Kidney (tissue), 14 donors: ENCODE measurements around the gene FTCDNL1. TPM values are rescaled to one million over a fixed set of nuclear protein-coding genes. Genes with fewer than 3 reads are reported as not detected.

Source experiments
- DNase-seq, 5 donors: peaks; one replicate each; pipeline ENCODE4 v3.0.0-alpha.2; 2013 to 2020
- FAIRE-seq: peaks from 2 replicates; lab custom pipeline; 2012; peaks lifted over from hg19 to GRCh38; lab: Jason Lieb, UNC
- H3K27ac ChIP-seq, 2 donors: one replicate each; pipeline ENCODE4 v1.7.0; 2013; ENCODE audit warnings: low read depth in 2 of 2, low read length in 2 of 2, inconsistent platforms in 1 of 2
- H3K27me3 ChIP-seq: one replicate; pipeline ENCODE4 v1.7.1; 2013; ENCODE audit warnings: low read length, inconsistent platforms; ENCODE audit not compliant: control insufficient read depth, insufficient read depth
- H3K36me3 ChIP-seq, 3 donors: one replicate each; pipeline versions ENCODE4 v1.7.0 to v1.7.1; 2013; ENCODE audit warnings: low read length in 3 of 3, control low read depth in 1 of 3, inconsistent platforms in 1 of 3; ENCODE audit not compliant: insufficient read depth in 3 of 3, control insufficient read depth in 2 of 3
- H3K4me1 ChIP-seq, 3 donors: one replicate each; pipeline versions ENCODE4 v1.7.0 to v1.7.1; 2013; ENCODE audit warnings: low read length in 3 of 3, inconsistent platforms in 1 of 3, low read depth in 1 of 3; ENCODE audit not compliant: control insufficient read depth in 2 of 3, insufficient read depth in 2 of 3
- H3K4me3 ChIP-seq, 3 donors: one replicate each; pipeline versions ENCODE4 v1.7.0 to v1.8.1; 2013; ENCODE audit warnings: low read length in 3 of 3, control low read depth in 1 of 3, inconsistent platforms in 1 of 3
- H3K9ac ChIP-seq, 3 donors: one replicate each; pipeline versions ENCODE4 v1.7.0 to v1.7.1; 2013; ENCODE audit warnings: low read length in 3 of 3, control low read depth in 1 of 3, inconsistent platforms in 1 of 3
- H3K9me3 ChIP-seq, 3 donors: one replicate each; pipeline versions ENCODE4 v1.7.0 to v1.7.1; 2013; ENCODE audit warnings: low read length in 3 of 3, control low read depth in 1 of 3, inconsistent platforms in 1 of 3; ENCODE audit not compliant: control insufficient read depth in 2 of 3, insufficient read depth in 1 of 3
- intact Hi-C: fragments of 100-400 bp; cut with DNase I; formaldehyde crosslinking; loops from one replicate; pipeline ENCODE4 v1.11.1; 2022
- polyA plus RNA-seq: library from polyadenylated mRNA; stranded (reverse); fragments of 350-450 nt; fragmentation: Illumina TruSeq; extraction: RNeasy Lipid Tissue Mini Kit (QIAGEN cat#74804); gene quantifications from one replicate; pipeline ENCODE4 v1.2.3, GENCODE V29; 2014; ENCODE audit warnings: low read depth, low replicate concordance; ENCODE audit not compliant: insufficient read depth
- total RNA-seq: library from RNA; stranded (reverse); fragmentation: NEBNext Ultra II Directional; extraction: Animal tissue kit (Norgen Biotek cat#: 25700); gene quantifications from one replicate; pipeline ENCODE4 v1.2.1, GENCODE V29; 2021
- TF ChIP-seq, protein P1 (sequence below): IDR thresholded peaks from 3 replicates; pipeline ENCODE4 v1.5.1; 2012; ENCODE audit warnings: mild to moderate bottlenecking, moderate library complexity, borderline replicate concordance; ENCODE audit not compliant: insufficient read depth; ENCODE audit errors: extremely low read depth
- donor health status: control.
- donor health status: control.
- donor health status: control.
- donor health status: control.
- donor health status: control.
- donor health status: DM: yes; HTN: yes; CAD: no.
- donor health status: Normal renal cell carcinoma (clear cell type).

The FTCDNL1 gene
- total and polyA plus RNA-seq, 2 donors from 2014 or later, result 3.4 to 4.1 TPM

DNA sequence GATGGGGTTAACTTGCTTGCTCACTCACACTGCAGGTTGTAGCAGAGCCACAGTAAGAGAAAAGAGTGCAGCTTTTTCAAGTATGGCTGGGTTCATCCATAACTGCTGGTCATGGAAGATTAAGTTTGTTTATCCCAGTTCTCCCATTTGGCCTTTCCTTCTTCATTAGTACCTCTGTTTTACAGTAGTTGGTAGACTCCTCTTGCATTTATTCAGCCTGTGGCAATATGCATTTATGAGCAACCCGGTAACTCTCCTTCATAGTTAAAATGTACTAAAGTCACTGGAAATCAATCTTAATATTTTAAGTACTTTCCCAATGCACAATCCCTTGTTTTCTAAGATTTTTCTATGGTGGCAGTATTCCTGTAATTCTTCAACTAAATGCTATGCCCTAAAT is 14.0 kb downstream of the FTCDNL1 start:
- intact Hi-C loops, result no loop called here
- FAIRE-seq, result no peak
- Histone ChIP-seq H3K4me3 (no peak overlapping the region), H3K36me3 (peaks cover 0 to 2% (median 0%) of the 10 kb centered on the region in 3 donors), H3K9me3 (no peaks in the 10 kb centered on the region), H3K27me3 (no peaks in the 10 kb centered on the region), H3K9ac (no peak overlapping the region), H3K4me1 (no peaks in the 10 kb centered on the region), H3K27ac (no peak overlapping the region)
- peak in 1 of 5 donors; percentile 11 for DNase-seq
- TF ChIP-seq, protein P1, sequence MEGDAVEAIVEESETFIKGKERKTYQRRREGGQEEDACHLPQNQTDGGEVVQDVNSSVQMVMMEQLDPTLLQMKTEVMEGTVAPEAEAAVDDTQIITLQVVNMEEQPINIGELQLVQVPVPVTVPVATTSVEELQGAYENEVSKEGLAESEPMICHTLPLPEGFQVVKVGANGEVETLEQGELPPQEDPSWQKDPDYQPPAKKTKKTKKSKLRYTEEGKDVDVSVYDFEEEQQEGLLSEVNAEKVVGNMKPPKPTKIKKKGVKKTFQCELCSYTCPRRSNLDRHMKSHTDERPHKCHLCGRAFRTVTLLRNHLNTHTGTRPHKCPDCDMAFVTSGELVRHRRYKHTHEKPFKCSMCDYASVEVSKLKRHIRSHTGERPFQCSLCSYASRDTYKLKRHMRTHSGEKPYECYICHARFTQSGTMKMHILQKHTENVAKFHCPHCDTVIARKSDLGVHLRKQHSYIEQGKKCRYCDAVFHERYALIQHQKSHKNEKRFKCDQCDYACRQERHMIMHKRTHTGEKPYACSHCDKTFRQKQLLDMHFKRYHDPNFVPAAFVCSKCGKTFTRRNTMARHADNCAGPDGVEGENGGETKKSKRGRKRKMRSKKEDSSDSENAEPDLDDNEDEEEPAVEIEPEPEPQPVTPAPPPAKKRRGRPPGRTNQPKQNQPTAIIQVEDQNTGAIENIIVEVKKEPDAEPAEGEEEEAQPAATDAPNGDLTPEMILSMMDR, result no peak

DNA sequence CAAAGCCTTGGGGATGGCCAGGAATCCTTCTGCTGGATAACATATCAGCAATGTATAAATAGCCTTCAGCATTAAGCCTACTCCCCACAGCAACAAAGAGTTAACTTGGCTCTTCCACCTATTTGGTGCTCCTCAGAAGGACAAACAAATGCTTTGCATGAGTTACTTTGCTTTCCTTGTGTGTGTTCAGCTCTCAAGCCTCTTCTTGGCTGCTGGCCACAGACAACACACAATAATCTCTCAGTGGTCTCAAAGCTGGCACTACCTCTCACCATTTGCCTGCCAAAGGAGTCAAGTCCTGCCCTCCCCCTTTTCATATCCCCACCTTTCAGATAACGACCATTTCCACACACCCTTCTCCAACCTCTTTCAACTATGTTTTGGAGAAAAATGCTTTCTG is 17.5 kb downstream of the FTCDNL1 start:
- H3K9ac ChIP-seq, result no peak overlapping the region
- no peak overlapping the region for H3K27ac ChIP-seq
- no peak for DNase-seq
- FAIRE-seq, result no peak
- intact Hi-C loops, result no loop called here
- H3K36me3 ChIP-seq, result no peaks in the 10 kb centered on the region
- TF ChIP-seq, protein P1, result no peak
- no peaks in the 10 kb centered on the region for H3K27me3 ChIP-seq
- H3K4me3 ChIP-seq, result no peak overlapping the region
- H3K9me3 ChIP-seq, result no peaks in the 10 kb centered on the region
- H3K4me1 ChIP-seq, result no peaks in the 10 kb centered on the region

DNA sequence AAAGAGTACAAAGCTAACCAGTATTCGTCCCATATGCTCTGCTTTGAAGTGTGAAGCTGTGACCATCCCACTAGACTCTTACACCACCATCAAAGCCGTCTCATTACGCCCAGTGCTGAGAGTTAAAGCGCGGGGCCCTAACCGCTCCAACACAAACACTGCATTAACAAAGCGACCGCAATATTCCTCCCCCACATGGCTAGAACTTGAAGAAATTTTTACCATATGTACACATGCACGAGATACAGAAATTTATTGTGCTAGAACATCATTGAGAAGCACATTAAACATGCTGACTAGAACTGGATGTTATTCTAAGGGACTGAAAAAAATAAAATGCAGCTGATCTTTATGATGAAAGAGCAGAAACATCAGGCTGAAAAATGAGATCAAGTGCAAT is 20.5 kb downstream of the FTCDNL1 start:
- H3K27me3 ChIP-seq, result no peaks in the 10 kb centered on the region
- FAIRE-seq, result no peak
- TF ChIP-seq, protein P1, result no peak
- intact Hi-C loops, result no loop called here
- no peak overlapping the region for H3K4me3 ChIP-seq
- H3K27ac ChIP-seq, result no peak overlapping the region
- no peaks in the 10 kb centered on the region for H3K36me3 ChIP-seq
- H3K9ac ChIP-seq, result no peak overlapping the region
- H3K9me3 ChIP-seq, result no peaks in the 10 kb centered on the region
- DNase-seq, result no peak
- H3K4me1 ChIP-seq, result no peaks in the 10 kb centered on the region

DNA sequence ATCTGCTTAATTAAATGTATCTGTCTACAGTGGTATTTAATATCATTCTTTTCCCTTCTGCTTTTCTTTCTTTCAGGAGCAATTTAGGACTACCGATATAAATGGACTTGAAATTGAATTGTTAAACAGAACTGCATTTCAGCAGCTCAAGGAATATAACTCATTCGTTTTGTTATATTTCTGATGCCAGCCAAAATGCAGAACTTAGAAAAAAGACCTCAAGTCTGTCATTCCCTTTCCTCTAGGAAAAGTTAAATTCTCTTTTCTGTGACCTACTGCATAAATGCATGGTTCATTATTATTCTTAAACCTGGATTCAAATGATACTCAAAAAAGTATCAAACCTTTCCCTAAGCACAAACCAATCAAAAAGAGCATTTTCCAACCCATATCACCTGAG is 21.4 kb downstream of the FTCDNL1 start:
- FAIRE-seq, result no peak
- no peaks in the 10 kb centered on the region for H3K9me3 ChIP-seq
- intact Hi-C loops, result no loop called here
- no peaks in the 10 kb centered on the region for H3K36me3 ChIP-seq
- no peak overlapping the region for H3K4me3 ChIP-seq
- no peaks in the 10 kb centered on the region for H3K4me1 ChIP-seq
- no peaks in the 10 kb centered on the region for H3K27me3 ChIP-seq
- H3K27ac ChIP-seq, result no peak overlapping the region
- H3K9ac ChIP-seq, result no peak overlapping the region
- TF ChIP-seq, protein P1, result no peak
- no peak for DNase-seq
